Right lobe of liver (tissue), 6 donors: ENCODE results near the gene RGL2. TPM values are rescaled to one million over a fixed set of nuclear protein-coding genes. Genes with fewer than 3 reads are reported as not detected.

Experiments
- ATAC-seq, 4 donors: fragments of 200-7000 bp; cut with Tn5 transposase; one replicate each; pipeline ENCODE4 v1.9.1; 2020; ENCODE audit warnings: mild to moderate bottlenecking in 4 of 4, moderate library complexity in 4 of 4
- DNase-seq, 3 donors: peaks; one replicate each; pipeline ENCODE4 v3.0.0-alpha.2; 2020
- H3K27ac ChIP-seq, 3 donors: fragments of 200-600 bp; one replicate each; pipeline ENCODE4 v1.8.0; 2022
- H3K27me3 ChIP-seq, 2 donors: fragments of 200-600 bp; one replicate each; pipeline ENCODE4 v1.8.0; 2022
- H3K36me3 ChIP-seq, 4 donors: fragments of 200-600 bp; sonication (generic) in 1 of 4; one replicate each; pipeline versions ENCODE4 v1.5.1 to v1.8.0; 2017 to 2022; ENCODE audit warnings: control low read depth in 1 of 4
- H3K4me1 ChIP-seq, 4 donors: fragments of 200-600 bp; sonication (generic) in 1 of 4; one replicate each; pipeline versions ENCODE4 v1.5.1 to v1.8.0; 2017 to 2022; ENCODE audit warnings: control low read depth in 1 of 4
- H3K4me3 ChIP-seq, 3 donors: fragments of 200-600 bp; one replicate each; pipeline ENCODE4 v1.8.0; 2022
- H3K9me3 ChIP-seq, 4 donors: fragments of 200-600 bp; sonication (generic) in 1 of 4; one replicate each; pipeline versions ENCODE4 v1.5.1 to v1.8.0; 2017 to 2022; ENCODE audit warnings: control low read depth in 1 of 4
- POLR2A ChIP-seq: fragments of 450-650 bp; IDR thresholded peaks from one replicate; pipeline ENCODE4 v1.6.1; 2017; ENCODE audit warnings: antibody characterized with exemption, mild to moderate bottlenecking
- WGBS: methylation state at CpG from one replicate; pipeline ENCODE4 v1.1.6; 2018; ENCODE audit warnings: low coverage, low lambda C conversion rate; ENCODE audit not compliant: insufficient coverage; ENCODE audit errors: missing lambda C conversion rate; 5-methylcytosine and 5-hydroxymethylcytosine counted together
- intact Hi-C, 2 donors: fragments of 100-400 bp; cut with DNase I; formaldehyde crosslinking; loops; one replicate each; pipeline versions ENCODE4 v1.11.2 to v1.14.1; 2022
- total RNA-seq, 6 experiments: library from RNA; depleted of rRNA in 2 of 6; stranded (reverse); fragments of >200 nt in 2 of 6; fragmentation: NEBNext Ultra II Directional in 3 of 6; extraction: Animal tissue kit (Norgen Biotek cat#: 25700) in 3 of 6; gene quantifications; one replicate each; pipeline versions ENCODE4 v1.1.0 to v1.2.4, GENCODE V29; 2016 to 2023
- TF ChIP-seq, protein P1 (sequence below), 4 donors: fragments of 200-600 bp in 3 of 4; fragments of 450-650 bp in 1 of 4; IDR thresholded peaks; one replicate each; pipeline versions ENCODE4 v1.5.1 to v1.8.0; 2016 to 2022; ENCODE audit warnings: antibody characterized with exemption in 4 of 4, mild to moderate bottlenecking in 2 of 4
- donor health status: DM: no; HTN: yes; CAD: no.
- donor health status: DM: no; HTN: no; CAD: no.
- donor health status: DM: no; HTN: no; CAD: no.
- donor health status: DM: no; HTN: yes; CAD: no.
- donor health status: DM: no; HTN: yes; CAD: no.

Gene RGL2
- total RNA-seq, 6 experiments from 2014 or later, result 15.1 to 30.6 (median 23.3) TPM

- Histone ChIP-seq H3K9me3 (no peaks in the 10 kb centered on the region), H3K36me3 (peaks cover 0 to 5% (median 0%) of the 10 kb centered on the region in 4 donors), H3K4me1 (peaks cover 0 to 17% (median 7%) of the 10 kb centered on the region in 4 donors), H3K27me3 (no peaks in the 10 kb centered on the region), H3K27ac (peak overlapping the region; percentile 75 to 85 (median 85)), H3K4me3 (peak overlapping the region; percentile 52 to 58 (median 55))
- intact Hi-C loops, result loop anchor here (5.0 to 10.0 kb wide), 2 partner anchors 83 to 85 kb away; no protein-coding TSS in a partner anchor
- DNase-seq (peak in 1 of 3 donors; percentile 49), ATAC-seq (no peak)
- 24% methylated on average over 10 of the region's 15 CpGs for WGBS
- TF ChIP-seq POLR2A, result no peak
- TF ChIP-seq, protein P1, sequence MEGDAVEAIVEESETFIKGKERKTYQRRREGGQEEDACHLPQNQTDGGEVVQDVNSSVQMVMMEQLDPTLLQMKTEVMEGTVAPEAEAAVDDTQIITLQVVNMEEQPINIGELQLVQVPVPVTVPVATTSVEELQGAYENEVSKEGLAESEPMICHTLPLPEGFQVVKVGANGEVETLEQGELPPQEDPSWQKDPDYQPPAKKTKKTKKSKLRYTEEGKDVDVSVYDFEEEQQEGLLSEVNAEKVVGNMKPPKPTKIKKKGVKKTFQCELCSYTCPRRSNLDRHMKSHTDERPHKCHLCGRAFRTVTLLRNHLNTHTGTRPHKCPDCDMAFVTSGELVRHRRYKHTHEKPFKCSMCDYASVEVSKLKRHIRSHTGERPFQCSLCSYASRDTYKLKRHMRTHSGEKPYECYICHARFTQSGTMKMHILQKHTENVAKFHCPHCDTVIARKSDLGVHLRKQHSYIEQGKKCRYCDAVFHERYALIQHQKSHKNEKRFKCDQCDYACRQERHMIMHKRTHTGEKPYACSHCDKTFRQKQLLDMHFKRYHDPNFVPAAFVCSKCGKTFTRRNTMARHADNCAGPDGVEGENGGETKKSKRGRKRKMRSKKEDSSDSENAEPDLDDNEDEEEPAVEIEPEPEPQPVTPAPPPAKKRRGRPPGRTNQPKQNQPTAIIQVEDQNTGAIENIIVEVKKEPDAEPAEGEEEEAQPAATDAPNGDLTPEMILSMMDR (IDR thresholded peaks at IDR 0.05), result no peak
Measured at GRCh38 chr6:33249732-33250630, 48.8 kb downstream of the RGL2 start.

- peak; percentile 91 to 95 (median 94) for ATAC-seq
- intact Hi-C loops, result loop anchor here (5.0 to 10.0 kb wide), 2 partner anchors 82 to 84 kb away; no protein-coding TSS in a partner anchor
Measured at GRCh38 chr6:33248932-33249731, 49.6 kb downstream of the RGL2 start.

DNA sequence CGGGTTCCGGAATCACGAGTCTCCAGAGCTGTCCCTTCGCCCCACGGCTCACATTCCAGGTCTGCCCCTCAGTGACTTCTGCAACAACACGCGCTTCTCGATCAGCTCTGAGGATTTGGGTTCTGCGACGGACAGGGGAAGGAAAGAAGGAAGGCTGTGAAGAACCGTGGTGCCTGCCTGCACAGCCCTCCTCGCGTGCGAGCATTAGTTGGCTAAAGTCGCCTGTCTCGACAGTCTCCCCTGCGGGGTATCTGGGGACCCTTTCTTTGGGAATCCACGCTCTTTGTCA, 50.2 kb downstream of the RGL2 start:
- peak overlapping the region; percentile 70 to 86 (median 71) for H3K27ac ChIP-seq
- H3K4me1 ChIP-seq, result peaks cover 0 to 17% (median 7%) of the 10 kb centered on the region in 4 donors
- H3K36me3 ChIP-seq, result peaks cover 0 to 5% (median 0%) of the 10 kb centered on the region in 4 donors
- intact Hi-C loops, result loop anchor here (5.0 to 10.0 kb wide), 2 partner anchors 81 to 84 kb away; no protein-coding TSS in a partner anchor
- no peaks in the 10 kb centered on the region for H3K9me3 ChIP-seq
- TF ChIP-seq POLR2A, result no peak
- TF ChIP-seq, protein P1 (IDR thresholded peaks at IDR 0.05), result no peak
- H3K4me3 ChIP-seq, result peak overlapping the region; percentile 48 to 55 (median 52)
- H3K27me3 ChIP-seq, result no peaks in the 10 kb centered on the region
- DNase-seq (peak in 1 of 3 donors; percentile 41), ATAC-seq (peak; percentile 0 to 7 (median 4))
- WGBS, result 0% methylated on average over 9 of the region's 18 CpGs

More at GRCh38 chr6:33248932-33249731, 49.6 kb downstream of the RGL2 start:
- DNase-seq, result peak; percentile 97 to 99 (median 98)
- 2% methylated on average over 12 of the region's 58 CpGs for WGBS
- Histone ChIP-seq H3K27me3 (no peaks in the 10 kb centered on the region), H3K4me3 (peak overlapping the region; percentile 52 to 58 (median 55)), H3K4me1 (peaks cover 0 to 17% (median 7%) of the 10 kb centered on the region in 4 donors), H3K36me3 (peaks cover 0 to 5% (median 0%) of the 10 kb centered on the region in 4 donors), H3K27ac (peak overlapping the region; percentile 75 to 86 (median 85)), H3K9me3 (no peaks in the 10 kb centered on the region)
- TF ChIP-seq, protein P1 (IDR thresholded peaks at IDR 0.05), result peak in 3 of 4 donors; percentile 30 to 41 (median 35)
- TF ChIP-seq POLR2A, result peak; percentile 85

DNA sequence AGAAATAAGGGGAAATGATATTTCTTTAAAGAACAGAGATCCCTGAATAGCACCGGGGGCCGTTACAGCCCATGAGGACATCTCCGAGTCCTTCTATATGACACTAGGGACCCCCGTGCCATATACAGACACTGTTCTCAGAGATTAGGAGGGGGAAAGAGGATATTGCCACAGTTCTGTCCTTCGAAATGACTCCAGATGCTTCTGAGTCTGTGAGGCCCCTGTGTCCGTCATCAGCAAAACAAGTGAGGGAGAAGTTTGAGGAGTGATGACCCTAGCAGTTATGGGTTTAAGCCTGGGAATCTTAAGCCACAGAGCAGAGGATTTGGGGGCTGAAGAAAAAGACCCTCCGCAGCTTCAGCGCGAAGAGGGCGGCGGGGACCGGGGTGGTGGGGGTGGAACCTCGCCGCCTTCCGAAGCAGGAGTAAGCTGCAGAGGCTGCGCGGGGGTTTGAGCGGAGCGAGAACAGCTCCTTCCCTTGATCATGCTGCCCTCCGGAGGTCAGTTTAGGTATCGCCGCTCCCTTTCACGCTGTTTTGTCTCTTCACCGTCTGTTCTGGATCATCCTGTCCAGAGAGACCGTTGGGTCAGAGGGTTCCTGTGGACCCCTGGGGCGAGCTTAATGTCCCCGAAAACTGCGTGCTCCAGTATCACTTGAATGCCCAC, 50.6 kb downstream of the RGL2 start:
- H3K27ac ChIP-seq, result peak overlapping the region; percentile 70 to 86 (median 71)
- ATAC-seq (peak; percentile 74 to 81 (median 78)), DNase-seq (peak; percentile 88 to 89 (median 89))
- intact Hi-C loops, result loop anchor here (5.0 to 10.0 kb wide), 2 partner anchors 81 to 83 kb away; no protein-coding TSS in a partner anchor
- H3K4me3 ChIP-seq, result peak overlapping the region; percentile 48 to 55 (median 52)
- H3K27me3 ChIP-seq, result no peaks in the 10 kb centered on the region
- peaks cover 0 to 17% (median 7%) of the 10 kb centered on the region in 4 donors for H3K4me1 ChIP-seq
- whole genome bisulfite sequencing, result 21% methylated on average over 6 of the region's 28 CpGs
- TF ChIP-seq POLR2A, result no peak
- TF ChIP-seq, protein P1 (IDR thresholded peaks at IDR 0.05), result peak; percentile 93 to 98 (median 98)
- peaks cover 0 to 5% (median 0%) of the 10 kb centered on the region in 4 donors for H3K36me3 ChIP-seq
- H3K9me3 ChIP-seq, result no peaks in the 10 kb centered on the region
